Renal cortex interstitium (tissue), 11 donors: ENCODE data around the gene APBB2. TPM values are rescaled to one million over a fixed set of nuclear protein-coding genes. Genes with fewer than 3 reads are reported as not detected.

Experiments
- DNase-seq, 11 donors: peaks; one replicate each; pipeline ENCODE4 v3.0.0-alpha.2; 2013; ENCODE audit warnings: low read depth in 9 of 11, low spot score in 4 of 11; ENCODE audit errors: extremely low read depth in 1 of 11
- polyA plus RNA-seq, 3 donors: library from polyadenylated mRNA; unstranded; fragments of 120-200 nt; gene quantifications; one replicate each; pipeline ENCODE4 v1.2.1, GENCODE V29; 2013; ENCODE audit not compliant: insufficient read length in 3 of 3

Gene APBB2
- polyA plus RNA-seq, 3 donors: 53.1 to 59.3 (median 55.8) TPM

GRCh38 chr4:40987151-40987550 lies 227.2 kb downstream of the APBB2 start:
- no peak for DNase-seq

GRCh38 chr4:40986375-40986774 lies 228.0 kb downstream of the APBB2 start:
- no peak for DNase-seq

- no peak for DNase-seq
Measured at GRCh38 chr4:40984051-40984450, 230.3 kb downstream of the APBB2 start.

- no peak for DNase-seq
Measured at GRCh38 chr4:40980318-40980883, 233.9 kb downstream of the APBB2 start.

- DNase-seq: no peak
Measured at GRCh38 chr4:40978548-40978947, 235.8 kb downstream of the APBB2 start.

GRCh38 chr4:40976343-40976742 lies 238.0 kb downstream of the APBB2 start:
- DNase-seq: peak in 7 of 11 donors; percentile 32 to 67 (median 48)

- no peak for DNase-seq
Measured at GRCh38 chr4:40972722-40973121, 241.6 kb downstream of the APBB2 start.

GRCh38 chr4:40971338-40971737 lies 243.0 kb downstream of the APBB2 start:
- DNase-seq: no peak

- DNase-seq: no peak
Measured at GRCh38 chr4:40969501-40969900, 244.8 kb downstream of the APBB2 start.

- no peak for DNase-seq
Measured at GRCh38 chr4:40967550-40967949, 246.8 kb downstream of the APBB2 start.

GRCh38 chr4:40966091-40966490 lies 248.3 kb downstream of the APBB2 start:
- no peak for DNase-seq

- DNase-seq: no peak
Measured at GRCh38 chr4:40963897-40964478, 250.4 kb downstream of the APBB2 start.

- peak in 1 of 11 donors; percentile 16 for DNase-seq
Measured at GRCh38 chr4:40962551-40963180, 251.7 kb downstream of the APBB2 start.

GRCh38 chr4:40960941-40961340 lies 253.4 kb downstream of the APBB2 start:
- DNase-seq: no peak

- DNase-seq: no peak
Measured at GRCh38 chr4:40957281-40957680, 257.1 kb downstream of the APBB2 start.

GRCh38 chr4:40956721-40957255 lies 257.6 kb downstream of the APBB2 start:
- DNase-seq: no peak

- no peak for DNase-seq
Measured at GRCh38 chr4:40954088-40954668, 260.2 kb downstream of the APBB2 start.

GRCh38 chr4:40953283-40954087 lies 260.9 kb downstream of the APBB2 start:
- peak in 4 of 11 donors; percentile 26 to 48 (median 36) for DNase-seq

- no peak for DNase-seq
Measured at GRCh38 chr4:40952672-40953071, 261.7 kb downstream of the APBB2 start.
